ENCODE data around the gene UBL4A. TPM values are rescaled to one million over a fixed set of nuclear protein-coding genes. Genes with fewer than 3 reads are reported as not detected.

Gene UBL4A
- total and polyA plus RNA-seq, 8 donors = 8.0 to 50.1 (median 27.3) TPM

DNA sequence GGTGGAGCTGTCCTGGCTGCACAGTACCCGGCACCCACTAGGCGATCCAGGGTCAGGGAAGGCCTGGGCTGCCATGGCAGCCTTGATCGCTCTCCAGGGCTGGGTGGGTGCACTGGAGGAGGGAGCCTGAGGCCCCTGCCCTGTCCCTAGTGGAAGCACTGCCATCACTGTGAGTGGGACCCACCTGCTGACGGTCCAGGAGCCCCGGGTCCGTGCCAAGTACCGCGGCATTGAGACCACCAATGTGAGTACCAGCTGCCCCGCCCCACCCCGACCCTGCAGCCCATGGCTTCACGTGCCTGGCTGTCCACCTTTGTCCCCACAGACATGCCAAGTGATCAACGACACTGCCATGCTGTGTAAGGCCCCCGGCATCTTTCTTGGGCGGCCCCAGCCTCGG is 19.5 kb downstream of the UBL4A start:
- Histone ChIP-seq H3K4me3 (no peak overlapping the region), H3K27ac (no peak overlapping the region), H3K4me1 (no peaks in the 10 kb centered on the region), H3K9me3 (no peaks in the 10 kb centered on the region), H3K36me3 (peaks cover 3 to 100% (median 91%) of the 10 kb centered on the region in 4 donors), H3K27me3 (no peaks in the 10 kb centered on the region)
- intact Hi-C loops (cut with DNase I; ENCODE audit: low total_unique reads) = no loop called here
- DNase-seq = no peak
- TF ChIP-seq EP300 (IDR thresholded peaks at IDR 0.05) (no peak), POLR2AphosphoS5 (IDR thresholded peaks at IDR 0.05) (no peak), POLR2A (IDR thresholded peaks at IDR 0.05) (no peak)
- TF ChIP-seq, protein P1, sequence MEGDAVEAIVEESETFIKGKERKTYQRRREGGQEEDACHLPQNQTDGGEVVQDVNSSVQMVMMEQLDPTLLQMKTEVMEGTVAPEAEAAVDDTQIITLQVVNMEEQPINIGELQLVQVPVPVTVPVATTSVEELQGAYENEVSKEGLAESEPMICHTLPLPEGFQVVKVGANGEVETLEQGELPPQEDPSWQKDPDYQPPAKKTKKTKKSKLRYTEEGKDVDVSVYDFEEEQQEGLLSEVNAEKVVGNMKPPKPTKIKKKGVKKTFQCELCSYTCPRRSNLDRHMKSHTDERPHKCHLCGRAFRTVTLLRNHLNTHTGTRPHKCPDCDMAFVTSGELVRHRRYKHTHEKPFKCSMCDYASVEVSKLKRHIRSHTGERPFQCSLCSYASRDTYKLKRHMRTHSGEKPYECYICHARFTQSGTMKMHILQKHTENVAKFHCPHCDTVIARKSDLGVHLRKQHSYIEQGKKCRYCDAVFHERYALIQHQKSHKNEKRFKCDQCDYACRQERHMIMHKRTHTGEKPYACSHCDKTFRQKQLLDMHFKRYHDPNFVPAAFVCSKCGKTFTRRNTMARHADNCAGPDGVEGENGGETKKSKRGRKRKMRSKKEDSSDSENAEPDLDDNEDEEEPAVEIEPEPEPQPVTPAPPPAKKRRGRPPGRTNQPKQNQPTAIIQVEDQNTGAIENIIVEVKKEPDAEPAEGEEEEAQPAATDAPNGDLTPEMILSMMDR (IDR thresholded peaks at IDR 0.05) = no peak
- WGBS, 5 donors = 93 to 100% (median 96%) methylated on average over 4 to 15 of the region's 15 CpGs

DNA sequence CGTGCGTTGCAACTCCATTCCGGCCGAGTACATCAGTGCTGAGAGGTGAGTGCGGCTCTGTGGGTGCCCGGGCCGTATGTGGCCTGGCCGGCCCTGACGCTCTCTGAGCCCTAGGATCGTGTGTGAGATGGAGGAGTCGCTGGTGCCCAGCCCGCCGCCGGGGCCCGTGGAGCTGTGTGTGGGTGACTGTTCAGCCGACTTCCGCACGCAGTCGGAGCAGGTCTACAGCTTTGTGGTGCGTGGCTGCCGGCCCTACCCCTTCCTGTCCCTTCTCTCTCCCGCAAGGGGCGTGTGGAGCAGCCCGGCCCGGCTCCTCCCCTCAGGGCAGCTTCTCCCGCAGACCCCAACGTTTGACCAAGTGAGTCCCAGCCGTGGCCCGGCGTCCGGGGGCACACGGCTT is 20.4 kb downstream of the UBL4A start:
- Histone ChIP-seq H3K27ac (no peak overlapping the region), H3K4me3 (no peak overlapping the region), H3K27me3 (no peaks in the 10 kb centered on the region), H3K9me3 (no peaks in the 10 kb centered on the region), H3K36me3 (peaks cover 3 to 100% (median 87%) of the 10 kb centered on the region in 4 donors), H3K4me1 (no peaks in the 10 kb centered on the region)
- DNase-seq = no peak
- WGBS, 5 donors = 91 to 100% (median 93%) methylated on average over 4 to 32 of the region's 32 CpGs
- intact Hi-C loops (cut with DNase I; ENCODE audit: low total_unique reads) = no loop called here
- no peak for TF ChIP-seq EP300 (IDR thresholded peaks at IDR 0.05)

DNA sequence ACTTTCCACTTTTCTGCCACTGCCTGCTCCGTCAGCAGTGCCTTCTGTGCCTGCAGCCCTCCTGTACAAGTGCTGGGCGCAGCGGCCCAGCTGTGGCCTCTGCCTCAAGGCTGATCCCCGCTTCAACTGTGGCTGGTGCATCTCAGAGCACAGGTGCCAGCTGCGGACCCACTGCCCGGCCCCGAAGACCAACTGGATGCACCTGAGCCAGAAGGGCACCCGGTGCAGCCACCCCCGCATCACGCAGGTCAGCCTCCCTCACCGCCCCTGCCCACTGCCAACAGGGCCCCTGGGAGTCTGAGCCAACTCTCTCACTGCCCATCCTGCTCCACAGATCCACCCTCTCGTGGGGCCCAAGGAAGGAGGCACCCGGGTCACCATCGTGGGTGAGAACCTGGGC is 20.8 kb downstream of the UBL4A start:
- intact Hi-C loops (cut with DNase I; ENCODE audit: low total_unique reads) = no loop called here
- DNase-seq = no peak
- 82 to 92% (median 90%) methylated on average over 3 to 14 of the region's 14 CpGs; no CpG with 5 or more reads in 1 of the 5 donors for WGBS, 5 donors
- H3K9me3 ChIP-seq = no peaks in the 10 kb centered on the region
- no peak for TF ChIP-seq POLR2AphosphoS5 (IDR thresholded peaks at IDR 0.05)
- TF ChIP-seq POLR2A (IDR thresholded peaks at IDR 0.05) = no peak
- TF ChIP-seq, protein P1 (IDR thresholded peaks at IDR 0.05) = no peak
- no peak for TF ChIP-seq EP300 (IDR thresholded peaks at IDR 0.05)
- H3K4me3 ChIP-seq = no peak overlapping the region
- no peak overlapping the region for H3K27ac ChIP-seq
- peaks cover 3 to 100% (median 84%) of the 10 kb centered on the region in 4 donors for H3K36me3 ChIP-seq
- H3K27me3 ChIP-seq = no peaks in the 10 kb centered on the region
- H3K4me1 ChIP-seq = no peaks in the 10 kb centered on the region

DNA sequence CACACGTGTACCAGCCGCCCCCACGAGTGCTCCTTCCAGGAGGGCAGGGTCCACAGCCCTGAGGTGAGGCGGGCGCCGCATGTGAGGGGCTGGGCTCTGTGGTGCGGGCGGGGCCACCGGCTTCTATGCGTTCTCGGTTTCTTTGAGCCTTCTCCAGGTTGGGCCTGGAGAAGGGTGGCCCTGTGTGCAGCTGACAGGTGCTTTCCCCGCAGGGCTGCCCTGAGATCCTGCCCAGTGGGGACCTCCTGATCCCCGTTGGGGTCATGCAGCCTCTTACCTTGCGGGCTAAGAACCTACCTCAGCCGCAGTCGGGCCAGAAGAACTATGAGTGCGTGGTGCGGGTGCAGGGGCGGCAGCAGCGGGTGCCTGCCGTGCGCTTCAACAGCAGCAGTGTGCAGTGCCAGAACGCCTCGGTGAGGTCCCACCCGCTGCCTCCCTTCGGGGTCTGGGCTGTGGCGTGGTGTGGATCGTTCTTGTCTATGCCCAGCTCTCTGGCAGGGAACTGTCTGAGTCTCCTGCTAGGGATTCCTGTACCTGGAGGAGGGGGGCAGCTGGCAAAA is 21.5 kb downstream of the UBL4A start:
- Histone ChIP-seq H3K27me3 (no peaks in the 10 kb centered on the region), H3K27ac (no peak overlapping the region), H3K4me1 (peaks cover 0 to 5% (median 3%) of the 10 kb centered on the region in 4 donors), H3K36me3 (peaks cover 3 to 95% (median 78%) of the 10 kb centered on the region in 4 donors), H3K9me3 (no peaks in the 10 kb centered on the region), H3K4me3 (no peak overlapping the region)
- WGBS, 5 donors = 93 to 100% (median 97%) methylated on average over 3 to 28 of the region's 28 CpGs
- no peak for DNase-seq
- no peak for TF ChIP-seq EP300 (IDR thresholded peaks at IDR 0.05)
- TF ChIP-seq, protein P1 (IDR thresholded peaks at IDR 0.05) = no peak
- TF ChIP-seq POLR2A (IDR thresholded peaks at IDR 0.05) = no peak
- TF ChIP-seq POLR2AphosphoS5 (IDR thresholded peaks at IDR 0.05) = no peak
- intact Hi-C loops (cut with DNase I; ENCODE audit: low total_unique reads) = no loop called here

DNA sequence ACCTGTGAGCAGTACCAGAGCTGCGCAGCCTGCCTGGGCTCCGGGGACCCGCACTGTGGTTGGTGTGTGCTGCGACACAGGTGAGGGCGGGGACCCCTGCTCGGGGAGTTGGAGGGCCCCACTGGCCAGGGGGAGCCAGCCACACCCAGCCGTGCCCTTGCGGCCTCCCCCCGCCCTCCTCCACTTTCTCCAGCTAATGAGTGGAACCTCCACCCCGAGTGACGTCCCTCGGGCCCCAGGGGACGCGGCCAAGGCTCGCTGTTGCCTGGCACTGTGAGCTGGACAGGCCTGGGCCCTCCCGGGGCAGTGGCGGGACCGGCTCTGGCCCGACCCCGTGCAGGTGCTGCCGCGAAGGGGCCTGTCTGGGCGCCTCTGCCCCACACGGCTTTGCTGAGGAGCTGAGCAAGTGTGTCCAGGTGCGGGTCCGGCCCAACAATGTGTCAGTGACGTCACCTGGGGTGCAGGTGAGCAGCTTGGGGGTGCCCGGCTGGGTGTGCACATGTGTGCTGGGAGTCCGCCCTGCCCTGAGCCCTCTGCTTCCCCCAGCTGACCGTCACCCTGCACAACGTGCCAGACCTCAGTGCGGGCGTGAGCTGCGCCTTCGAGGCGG is 22.7 kb downstream of the UBL4A start:
- H3K4me1 ChIP-seq = peaks cover 0 to 16% (median 13%) of the 10 kb centered on the region in 4 donors
- H3K9me3 ChIP-seq = no peaks in the 10 kb centered on the region
- H3K27ac ChIP-seq = no peak overlapping the region
- H3K27me3 ChIP-seq = no peaks in the 10 kb centered on the region
- DNase-seq = no peak
- no peak overlapping the region for H3K4me3 ChIP-seq
- 88 to 95% (median 92%) methylated on average over 9 to 30 of the region's 36 CpGs for WGBS, 5 donors
- TF ChIP-seq, protein P1 (IDR thresholded peaks at IDR 0.05) = no peak
- TF ChIP-seq POLR2AphosphoS5 (IDR thresholded peaks at IDR 0.05) = no peak
- intact Hi-C loops (cut with DNase I; ENCODE audit: low total_unique reads) = no loop called here
- peaks cover 0 to 83% (median 66%) of the 10 kb centered on the region in 4 donors for H3K36me3 ChIP-seq
